Cerebellar cortex (tissue), 1 donor: ENCODE measurements around the gene FBXW5.

ENCODE experiments used
- DNase-seq: peaks from one replicate; pipeline ENCODE4 v3.0.0-alpha.2; 2015; ENCODE audit warnings: low spot score

The FBXW5 gene

DNA sequence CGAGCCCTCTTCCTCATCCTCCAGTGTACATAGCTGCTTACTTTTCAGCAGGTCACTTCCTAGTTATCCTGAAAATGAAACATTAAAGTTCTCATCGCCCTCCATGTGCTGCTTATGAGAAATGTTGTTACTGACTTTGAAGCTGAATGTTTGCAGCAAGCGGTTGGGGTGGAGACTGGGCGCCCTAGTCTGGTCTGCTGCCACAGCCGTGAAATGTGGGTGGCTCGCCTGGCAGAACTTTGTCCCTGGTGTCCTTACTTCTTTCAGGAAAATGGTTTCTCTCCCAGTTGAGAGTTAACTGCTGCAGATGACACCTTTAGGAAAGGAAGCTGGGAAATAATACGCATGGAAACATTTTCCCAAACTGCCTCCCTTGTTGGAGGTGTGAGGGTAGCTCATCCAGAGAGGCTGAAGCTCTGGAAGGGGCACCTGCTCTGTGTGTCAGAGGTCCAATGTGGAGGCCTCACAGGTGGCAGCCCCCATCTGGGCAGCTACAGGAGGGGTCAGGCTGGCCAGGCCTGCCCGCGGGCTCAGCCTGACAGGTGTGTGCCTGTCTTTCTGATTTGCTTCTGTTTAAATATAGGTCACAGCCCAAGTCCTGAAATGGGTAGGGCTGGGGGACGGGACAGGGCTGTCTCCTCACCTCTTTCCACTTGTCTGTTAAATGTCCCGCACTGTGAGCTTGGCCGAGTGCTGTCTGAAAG is 34.2 kb downstream of the FBXW5 start:
- no peak for DNase-seq

DNA sequence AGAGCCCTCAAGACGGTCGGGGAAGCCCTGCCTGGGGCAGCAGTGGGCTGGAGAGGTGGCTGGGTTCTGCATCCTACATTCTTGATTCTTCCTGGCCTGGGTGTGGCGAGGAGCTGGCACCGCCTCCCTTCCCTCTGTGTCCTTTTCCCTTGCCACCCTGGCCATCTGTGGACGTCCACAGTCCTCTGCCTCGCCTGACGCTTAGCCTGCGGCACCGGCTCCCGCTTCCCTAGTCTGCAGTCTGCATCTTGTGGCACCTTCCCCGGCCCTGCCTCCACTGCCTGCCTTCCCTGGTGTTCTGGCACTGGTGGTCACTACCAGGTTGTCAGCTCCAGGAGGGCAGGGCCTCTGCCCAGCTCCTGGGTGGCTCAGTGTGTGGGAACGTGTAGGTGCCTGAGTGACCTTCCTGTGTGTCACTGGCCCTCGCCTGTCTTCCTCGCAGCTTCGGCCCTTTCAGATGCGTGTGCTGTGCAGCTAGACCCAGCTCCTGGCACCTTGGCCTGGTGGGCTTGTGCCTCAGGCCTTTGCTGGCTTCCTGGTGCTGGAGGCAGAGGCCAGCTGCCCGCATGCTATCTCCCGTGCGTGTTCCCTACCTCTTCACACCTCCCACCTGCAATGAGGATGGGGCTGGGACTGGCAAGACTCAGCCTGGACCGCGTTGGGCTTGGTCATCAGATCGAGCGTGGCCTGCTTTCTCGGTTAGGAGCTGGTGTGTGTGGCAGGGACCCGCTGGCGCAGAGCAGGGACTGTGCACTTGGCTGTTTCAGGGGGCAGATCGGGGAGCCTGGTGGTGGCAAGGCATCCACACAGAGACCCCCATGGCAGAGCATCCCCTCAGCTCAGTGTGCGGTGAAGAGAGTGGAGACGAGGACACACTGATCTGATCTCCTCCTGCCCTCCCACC is 37.3 kb downstream of the FBXW5 start:
- peak; percentile 50 for DNase-seq

DNA sequence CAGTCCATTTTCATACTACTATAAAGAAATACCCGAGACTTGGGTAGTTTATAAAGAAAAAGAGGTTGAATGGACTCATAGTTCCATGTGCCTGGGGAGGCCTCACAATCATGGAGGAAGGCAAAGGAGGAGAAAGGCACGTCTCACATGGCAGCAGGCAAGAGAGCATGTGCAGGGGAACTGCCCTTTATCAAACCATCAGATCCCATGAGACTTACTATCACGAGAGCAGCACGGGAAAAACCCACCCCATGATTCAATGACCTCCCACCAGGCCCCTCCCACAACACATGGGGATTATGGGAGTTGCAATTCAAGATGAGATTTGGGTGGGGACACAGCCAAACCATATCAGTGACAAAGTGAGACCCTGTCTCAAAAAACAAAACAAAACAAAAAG is 38.3 kb downstream of the FBXW5 start:
- no peak for DNase-seq

DNA sequence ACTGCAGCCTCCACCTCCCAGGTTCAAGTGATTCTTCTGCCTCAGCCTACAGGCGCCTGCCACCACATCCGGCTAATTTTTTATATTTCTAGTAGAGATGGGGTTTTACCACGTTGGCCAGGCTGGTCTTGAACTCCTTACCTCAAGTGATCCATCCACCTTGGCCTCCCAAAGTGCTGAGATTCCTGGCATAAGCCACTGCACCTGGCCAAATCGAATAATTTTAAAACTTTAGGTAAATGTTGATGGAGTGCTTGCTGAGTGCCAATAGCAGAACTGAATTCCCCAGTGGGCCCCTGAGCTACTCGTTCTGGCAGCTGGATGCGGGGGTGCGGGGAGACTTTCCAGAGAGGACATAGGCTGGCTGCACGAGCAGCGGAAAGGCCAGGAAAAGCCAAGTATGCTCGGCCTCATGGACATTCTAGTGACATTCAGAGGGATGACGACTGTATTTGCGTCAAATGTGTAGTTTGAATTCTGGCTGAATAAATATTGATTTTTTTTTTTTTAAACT is 41.4 kb downstream of the FBXW5 start:
- no peak for DNase-seq

DNA sequence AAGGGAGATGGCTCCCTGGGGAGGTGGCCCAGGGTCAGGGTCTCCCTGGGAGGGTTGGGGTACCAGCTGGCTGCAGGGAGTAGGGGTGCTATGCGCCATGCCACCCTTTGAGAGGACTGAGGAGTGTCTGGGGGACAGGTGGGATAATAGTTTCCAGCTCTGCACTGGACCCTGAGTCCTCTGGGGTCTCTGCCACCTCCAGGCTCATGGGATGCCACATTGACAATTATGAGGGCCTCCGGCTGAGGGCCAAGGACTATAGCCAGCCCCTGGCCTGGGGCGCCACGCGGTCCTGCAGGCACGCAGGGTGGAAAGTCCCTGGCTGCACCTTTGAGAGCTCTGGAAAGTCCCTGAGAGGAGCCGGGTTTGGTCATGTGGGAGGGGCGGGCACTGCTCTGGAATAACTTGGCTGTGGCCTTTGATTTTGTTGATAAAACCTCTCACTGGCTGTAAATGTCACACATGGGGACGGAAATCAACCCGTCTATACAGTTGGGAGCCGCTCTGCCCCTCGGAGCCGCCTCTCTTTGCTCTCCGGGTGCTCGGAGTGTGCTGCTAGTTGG is 42.2 kb downstream of the FBXW5 start:
- DNase-seq, result no peak

DNA sequence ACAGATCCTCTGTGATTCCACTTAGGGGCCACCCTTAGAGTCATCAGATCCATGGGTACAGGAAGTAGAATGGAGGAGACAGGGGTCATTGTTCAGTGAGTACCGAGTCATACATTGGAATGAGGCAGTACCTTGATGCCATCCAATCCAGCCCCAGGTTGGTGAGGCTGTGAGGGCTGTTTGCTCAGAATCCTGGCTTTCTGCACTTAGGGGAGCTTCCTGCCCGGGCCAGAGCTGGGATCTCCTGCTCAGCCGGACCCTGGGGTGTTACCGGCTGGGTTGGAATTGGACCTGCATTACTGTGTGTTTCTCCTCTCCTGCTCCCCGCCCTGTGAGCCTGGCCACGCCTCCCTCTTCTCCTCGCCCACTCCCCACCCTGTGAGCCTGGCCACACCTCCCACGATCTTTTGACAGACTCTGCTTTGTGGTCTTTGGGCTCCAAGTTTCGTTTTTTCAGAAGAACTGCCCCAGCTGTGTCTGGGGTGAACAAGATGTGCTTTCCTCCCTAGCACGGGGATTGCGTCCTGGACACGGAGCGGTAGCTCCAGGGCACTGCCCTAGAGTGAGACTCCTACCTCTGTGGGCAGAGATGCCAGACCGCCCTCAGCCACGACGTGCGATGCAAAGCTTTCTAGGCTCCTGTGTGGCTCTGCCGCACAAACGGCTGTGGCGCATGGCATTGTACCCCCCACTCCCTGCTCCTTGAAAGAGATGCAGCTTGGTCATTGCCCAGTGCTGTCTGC is 42.9 kb downstream of the FBXW5 start:
- no peak for DNase-seq

DNA sequence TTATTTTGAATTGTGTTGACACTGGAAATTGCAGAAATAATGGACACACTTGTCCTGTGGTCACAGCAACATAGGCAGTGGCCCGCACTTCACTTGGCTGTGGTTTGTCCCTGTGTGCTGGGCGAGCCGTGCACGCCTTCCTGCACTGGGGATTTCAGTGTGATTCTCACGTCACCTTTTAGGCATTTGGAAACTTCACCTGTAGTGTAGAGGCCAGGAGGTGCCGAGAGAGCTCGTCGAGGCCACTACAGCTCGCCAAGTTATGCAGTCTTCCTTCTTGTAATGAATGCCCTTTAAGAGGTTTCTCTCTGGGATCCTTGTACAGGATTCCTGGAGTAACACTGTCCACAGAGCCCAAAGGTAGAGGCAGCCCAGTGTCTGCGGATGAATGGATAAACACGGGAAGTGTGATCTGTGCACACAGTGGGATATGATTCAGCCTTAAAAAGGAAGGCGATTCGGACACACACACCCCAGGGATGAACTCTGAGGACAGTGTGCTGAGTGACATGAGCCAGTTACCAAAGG is 43.5 kb downstream of the FBXW5 start:
- DNase-seq, result no peak

DNA sequence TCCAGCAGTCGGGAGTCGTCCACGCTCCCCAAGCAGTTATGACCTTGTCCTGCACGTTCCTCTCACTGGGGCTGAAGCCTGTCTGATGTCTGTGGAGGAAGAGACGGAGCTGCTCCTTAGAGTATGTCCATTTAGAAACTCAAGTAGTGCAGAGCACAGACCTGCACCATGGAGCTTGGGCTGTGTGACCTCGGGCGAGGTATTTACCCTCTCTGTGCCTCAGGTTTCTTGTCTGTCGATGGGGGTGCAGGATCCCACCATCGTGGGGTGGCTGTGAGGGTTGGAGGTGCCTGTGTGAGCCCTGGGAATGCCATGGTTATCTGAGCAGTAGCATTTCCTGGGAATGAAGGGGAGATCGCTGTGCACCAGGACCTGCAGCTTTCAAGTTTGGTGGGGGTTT is 44.0 kb downstream of the FBXW5 start:
- no peak for DNase-seq

DNA sequence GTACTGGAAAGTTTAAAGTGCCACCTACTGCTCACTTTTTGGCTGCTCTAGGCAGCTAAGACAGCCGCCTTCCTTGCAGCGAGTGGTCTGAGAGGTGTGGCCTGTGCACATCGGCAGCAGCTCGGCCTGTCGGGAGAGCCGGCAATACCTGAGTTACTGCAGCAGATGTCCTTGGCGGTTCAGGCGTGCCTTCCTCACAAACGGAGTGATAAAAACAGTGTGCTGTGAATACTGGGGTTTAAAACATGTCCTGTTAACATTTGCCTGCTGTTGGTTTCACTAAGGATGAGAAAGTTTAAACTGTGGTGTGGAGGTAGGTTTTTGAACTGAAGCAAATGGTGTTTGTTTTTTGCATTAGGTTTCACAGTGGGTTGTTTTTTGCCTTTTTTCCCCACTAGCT is 45.3 kb downstream of the FBXW5 start:
- peak; percentile 21 for DNase-seq

DNA sequence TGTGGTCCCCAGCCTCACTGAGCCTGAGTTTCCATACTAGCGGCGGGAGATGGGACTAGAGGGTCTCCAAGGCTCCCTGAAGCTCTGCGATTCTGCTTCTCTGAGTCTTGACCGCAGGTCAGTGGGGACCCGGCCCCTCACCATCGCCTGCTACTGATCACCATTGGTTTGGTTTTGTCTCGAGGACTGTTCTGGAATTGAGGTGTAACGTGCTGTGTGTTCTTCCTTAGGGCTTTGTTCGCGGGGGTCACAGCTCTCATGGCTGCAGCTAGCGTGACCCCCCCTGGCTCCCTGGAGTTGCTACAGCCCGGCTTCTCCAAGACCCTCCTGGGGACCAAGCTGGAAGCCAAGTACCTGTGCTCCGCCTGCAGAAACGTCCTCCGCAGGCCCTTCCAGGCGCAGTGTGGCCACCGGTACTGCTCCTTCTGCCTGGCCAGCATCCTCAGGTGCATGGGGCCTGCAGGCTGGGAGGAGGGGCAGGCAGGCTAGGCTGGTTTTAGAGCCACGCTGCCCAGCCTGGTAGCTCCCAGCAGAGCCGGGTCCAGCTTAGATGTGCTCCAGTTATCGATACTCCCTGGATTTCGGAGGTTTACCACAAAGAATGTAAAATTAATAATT is 45.9 kb downstream of the FBXW5 start:
- DNase-seq, result no peak

DNA sequence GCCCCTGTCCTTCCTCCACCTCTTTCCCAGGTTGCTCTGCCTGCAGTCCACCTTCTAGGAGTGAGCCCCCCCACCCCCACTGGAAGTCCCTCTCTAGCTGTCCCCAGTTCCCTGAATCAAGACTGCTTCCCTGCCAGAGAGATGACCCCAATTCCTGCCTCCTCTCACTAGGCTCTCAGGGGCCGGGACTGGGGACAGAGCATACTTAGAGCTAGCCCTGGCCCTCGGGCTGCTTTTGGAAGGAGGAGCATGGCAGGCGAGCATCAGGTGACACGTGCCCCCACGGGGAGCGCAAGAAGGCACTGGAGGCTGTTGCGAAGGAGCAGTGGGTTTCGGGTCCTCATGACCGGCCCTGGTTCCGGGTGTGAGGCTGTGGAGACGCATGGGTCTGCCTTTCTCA is 48.5 kb downstream of the FBXW5 start:
- DNase-seq, result no peak

DNA sequence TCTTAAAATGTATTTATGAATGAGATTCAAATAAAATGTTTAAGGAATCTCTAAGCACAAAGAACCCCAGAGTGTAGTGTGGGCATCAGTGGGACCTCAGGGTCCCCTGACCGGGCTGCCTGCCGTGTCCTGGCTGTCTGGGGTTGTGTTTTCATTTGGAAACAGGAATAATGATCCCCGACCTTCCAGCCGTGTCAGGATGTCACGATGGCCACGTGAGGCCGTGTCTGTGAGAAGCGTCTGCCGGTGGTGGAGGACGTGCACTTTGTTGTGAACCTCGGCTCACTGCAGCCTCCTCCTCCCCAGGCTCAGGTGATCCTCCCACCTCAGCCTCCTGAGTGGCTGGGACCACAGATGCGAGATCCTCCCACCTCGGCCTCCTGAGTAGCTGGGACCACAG is 53.9 kb downstream of the FBXW5 start:
- no peak for DNase-seq
